Measurements from ENCODE around the gene LMAN2.

Gene LMAN2

GRCh38 chr5:177304392-177305119, 46.9 kb downstream of the LMAN2 start:
- DNase-seq (ENCODE audit: low read depth, low spot score) = no peak
- TF ChIP-seq CTCF (IDR thresholded peaks at IDR 0.05; ENCODE audit: insufficient read depth, low read length, missing control alignments) = no peak
- H3K4me3 ChIP-seq (ENCODE audit: low read depth, low read length) = peak overlapping the region; percentile 96
- ChIA-PET POLR2A (interaction anchor here (0.5 kb wide), 1 partner anchor 24 kb away, joined by 3 read pairs; no protein-coding TSS in a partner anchor), CTCF (interaction anchor here (1.2 to 9.6 kb wide), 2 partner anchors 67 to 191 kb away, joined by 3 to 112 read pairs; no protein-coding TSS in a partner anchor)

- H3K4me3 ChIP-seq (ENCODE audit: low read depth, low read length) = peak overlapping the region; percentile 96
- ChIA-PET CTCF (interaction anchor here (1.2 to 9.6 kb wide), 3 partner anchors 10 to 190 kb away, joined by 3 to 112 read pairs (median 4); no protein-coding TSS in a partner anchor), POLR2A (interaction anchor here (0.5 to 1.1 kb wide), 2 partner anchors 151 to 157 kb away, joined by 3 read pairs; no protein-coding TSS in a partner anchor)
- TF ChIP-seq CTCF (IDR thresholded peaks at IDR 0.05; ENCODE audit: insufficient read depth, low read length, missing control alignments) = no peak
- no peak for DNase-seq (ENCODE audit: low read depth, low spot score)
Observed at GRCh38 chr5:177303925-177304391, 47.5 kb downstream of the LMAN2 start.

GRCh38 chr5:177303121-177303924, 48.1 kb downstream of the LMAN2 start, which contains the start of the genes PRELID1 and RAB24:
TSS of gene PRELID1 (plus strand) at chr5:177303799. CDS start at chr5:177303986, 187 bp downstream.
TSS of gene RAB24 (minus strand) at chr5:177303719. CDS start at chr5:177303288, 431 bp downstream.
- peak within 1 kb of the TSS; percentile 96 for H3K4me3 ChIP-seq (ENCODE audit: low read depth, low read length)
- POLR2A ChIA-PET = interaction anchor here (0.5 to 1.1 kb wide), 2 partner anchors 151 to 156 kb away, joined by 3 read pairs; no protein-coding TSS in a partner anchor
- TF ChIP-seq CTCF (IDR thresholded peaks at IDR 0.05; ENCODE audit: insufficient read depth, low read length, missing control alignments) = peak; percentile 62
- no peak for DNase-seq (ENCODE audit: low read depth, low spot score)
- CTCF ChIA-PET = interaction anchor here (1.2 to 9.6 kb wide), 3 partner anchors 9 to 189 kb away, joined by 3 to 112 read pairs (median 4); no protein-coding TSS in a partner anchor

- peak overlapping the region; percentile 96 for H3K4me3 ChIP-seq (ENCODE audit: low read depth, low read length)
- TF ChIP-seq CTCF (IDR thresholded peaks at IDR 0.05; ENCODE audit: insufficient read depth, low read length, missing control alignments) = peak; percentile 2
- ChIA-PET CTCF (interaction anchor here (0.9 to 9.6 kb wide), 7 partner anchors 8 to 642 kb away, joined by 3 to 112 read pairs (median 7); partner anchors contain the start of gene MXD3), POLR2A (no interaction called here)
- DNase-seq (ENCODE audit: low read depth, low spot score) = no peak
Observed at GRCh38 chr5:177302354-177303110, 48.9 kb downstream of the LMAN2 start.

- no peak for TF ChIP-seq CTCF (IDR thresholded peaks at IDR 0.05; ENCODE audit: insufficient read depth, low read length, missing control alignments)
- DNase-seq (ENCODE audit: low read depth, low spot score) = no peak
- ChIA-PET POLR2A (no interaction called here), CTCF (interaction anchor here (0.8 to 9.6 kb wide), 9 partner anchors 9 to 641 kb away, joined by 3 to 112 read pairs (median 6); partner anchors contain the start of gene MXD3)
- H3K4me3 ChIP-seq (ENCODE audit: low read depth, low read length) = no peak overlapping the region; the same call in 1 of the 2 replicates
Observed at GRCh38 chr5:177301503-177302165, 49.8 kb downstream of the LMAN2 start.

Measured in AG04449 (cell line).